NCI-H460 (cell line): ENCODE measurements around the gene BTNL8. TPM values are rescaled to one million over a fixed set of nuclear protein-coding genes. Genes with fewer than 3 reads are reported as not detected.

Source experiments
- DNase-seq: peaks from one replicate; pipeline ENCODE4 v3.0.0-alpha.2; 2016; ENCODE audit warnings: low read depth; ENCODE audit errors: extremely low read depth
- polyA plus RNA-seq: library from polyadenylated mRNA; depleted of rRNA; stranded (reverse); fragments of >200 nt; gene quantifications from 2 replicates; pipeline ENCODE4 v1.2.3, GENCODE V29; 2014; cell fraction: nucleus; rRNA removed
- total RNA-seq: library from RNA; depleted of rRNA; stranded (reverse); fragments of >200 nt; shearing (Covaris generic); gene quantifications from 2 replicates; pipeline ENCODE4 v1.2.3, GENCODE V29; 2014; rRNA removed

Gene BTNL8
- total RNA-seq, result 0.32 TPM in 1 of 2 replicates, not detected in the other
- polyA plus RNA-seq, result not detected in 2 replicates

- DNase-seq, result no peak
Measured at GRCh38 chr5:180898621-180899246, at the start of gene BTNL8. Gene BTNL8, plus strand, starts transcription at chr5:180899159. Its CDS starts 152 bp downstream, at chr5:180899311.

GRCh38 chr5:180849827-180850226 lies 49.1 kb upstream of the BTNL8 start:
- DNase-seq, result no peak

- no peak for DNase-seq
Measured at GRCh38 chr5:180850434-180851078, 48.4 kb upstream of the BTNL8 start.

- no peak for DNase-seq
Measured at GRCh38 chr5:180852495-180852894, 46.5 kb upstream of the BTNL8 start.

- DNase-seq, result no peak
Measured at GRCh38 chr5:180853121-180853847, 45.7 kb upstream of the BTNL8 start.

- DNase-seq, result no peak
Measured at GRCh38 chr5:180853848-180854176, 45.1 kb upstream of the BTNL8 start.

- DNase-seq, result no peak
Measured at GRCh38 chr5:180858586-180858985, 40.4 kb upstream of the BTNL8 start.

GRCh38 chr5:180860273-180860886 lies 38.6 kb upstream of the BTNL8 start:
- peak; percentile 39 for DNase-seq

- DNase-seq, result peak; percentile 86
Measured at GRCh38 chr5:180860887-180861822, 37.8 kb upstream of the BTNL8 start, which contains the start of gene ZFP62. Gene ZFP62, minus strand, starts transcription at chr5:180861276. Its CDS starts 57 bp downstream, at chr5:180861219.

GRCh38 chr5:180862645-180863044 lies 36.3 kb upstream of the BTNL8 start:
- DNase-seq, result no peak

- DNase-seq, result no peak
Measured at GRCh38 chr5:180865981-180866695, 32.8 kb upstream of the BTNL8 start.

GRCh38 chr5:180866985-180867384 lies 32.0 kb upstream of the BTNL8 start:
- no peak for DNase-seq

- peak; percentile 83 for DNase-seq
Measured at GRCh38 chr5:180868960-180869359, 30.0 kb upstream of the BTNL8 start.

GRCh38 chr5:180869587-180869986 lies 29.4 kb upstream of the BTNL8 start:
- no peak for DNase-seq

GRCh38 chr5:180870276-180871068 lies 28.5 kb upstream of the BTNL8 start:
- DNase-seq, result no peak

- no peak for DNase-seq
Measured at GRCh38 chr5:180872419-180872818, 26.5 kb upstream of the BTNL8 start.

GRCh38 chr5:180873615-180874520 lies 25.1 kb upstream of the BTNL8 start:
- DNase-seq, result no peak
